NCI-H1105 treated with DMSO at 0.1 percent for 48 hours (cell line): ENCODE data around the gene C11orf54.
A peak's percentile ranks its signal among the peaks of the same experiment; 100 is the strongest.

Experiments used
- DNase-seq: peaks from one replicate; lab custom pipeline; 2025; lab: John Stamatoyannopoulos, UW

Gene C11orf54

GRCh38 chr11:93741094-93741881 is at the start of gene C11orf54, which contains the start of gene TAF1D:
Gene C11orf54, plus strand, starts transcription at chr11:93741672. Its CDS starts 5,722 bp downstream, at chr11:93747394.
Gene TAF1D, minus strand, starts transcription at chr11:93741495. Its CDS starts 2,191 bp downstream, at chr11:93739304.
- peak; percentile 98 for DNase-seq

- DNase-seq = no peak
Measured at GRCh38 chr11:93694109-93694508, 47.4 kb upstream of the C11orf54 start.

GRCh38 chr11:93694557-93694956 is 46.9 kb upstream of the C11orf54 start:
- no peak for DNase-seq

GRCh38 chr11:93697611-93698010 is 43.9 kb upstream of the C11orf54 start:
- DNase-seq = no peak

- DNase-seq = no peak
Measured at GRCh38 chr11:93700830-93701229, 40.6 kb upstream of the C11orf54 start.

GRCh38 chr11:93704237-93704636 is 37.2 kb upstream of the C11orf54 start:
- DNase-seq = no peak

GRCh38 chr11:93710239-93710638 is 31.2 kb upstream of the C11orf54 start:
- DNase-seq = no peak

GRCh38 chr11:93712678-93713077 is 28.8 kb upstream of the C11orf54 start:
- DNase-seq = no peak

GRCh38 chr11:93715797-93716396 is 25.6 kb upstream of the C11orf54 start:
- no peak for DNase-seq

GRCh38 chr11:93717501-93717900 is 24.0 kb upstream of the C11orf54 start:
- DNase-seq = no peak

GRCh38 chr11:93718057-93718563 is 23.4 kb upstream of the C11orf54 start:
- DNase-seq = no peak

- no peak for DNase-seq
Measured at GRCh38 chr11:93719310-93719709, 22.2 kb upstream of the C11orf54 start.

- no peak for DNase-seq
Measured at GRCh38 chr11:93720522-93720921, 20.9 kb upstream of the C11orf54 start.

GRCh38 chr11:93724089-93724488 is 17.4 kb upstream of the C11orf54 start:
- DNase-seq = no peak

- DNase-seq = no peak
Measured at GRCh38 chr11:93727985-93728791, 13.3 kb upstream of the C11orf54 start.

GRCh38 chr11:93728792-93729128 is 12.7 kb upstream of the C11orf54 start:
- DNase-seq = no peak

- no peak for DNase-seq
Measured at GRCh38 chr11:93729129-93729616, 12.3 kb upstream of the C11orf54 start.

GRCh38 chr11:93730108-93731107 is 11.1 kb upstream of the C11orf54 start:
- DNase-seq = no peak

- DNase-seq = no peak
Measured at GRCh38 chr11:93732237-93732892, 9.1 kb upstream of the C11orf54 start.

GRCh38 chr11:93733474-93733873 is 8.0 kb upstream of the C11orf54 start:
- no peak for DNase-seq
